Measurements from ENCODE around the gene HTR2A. TPM values are rescaled to one million over a fixed set of nuclear protein-coding genes. Genes with fewer than 3 reads are reported as not detected.

Gene HTR2A
- total RNA-seq, 2 donors from 2014 or later = 0.55 to 0.65 TPM

DNA sequence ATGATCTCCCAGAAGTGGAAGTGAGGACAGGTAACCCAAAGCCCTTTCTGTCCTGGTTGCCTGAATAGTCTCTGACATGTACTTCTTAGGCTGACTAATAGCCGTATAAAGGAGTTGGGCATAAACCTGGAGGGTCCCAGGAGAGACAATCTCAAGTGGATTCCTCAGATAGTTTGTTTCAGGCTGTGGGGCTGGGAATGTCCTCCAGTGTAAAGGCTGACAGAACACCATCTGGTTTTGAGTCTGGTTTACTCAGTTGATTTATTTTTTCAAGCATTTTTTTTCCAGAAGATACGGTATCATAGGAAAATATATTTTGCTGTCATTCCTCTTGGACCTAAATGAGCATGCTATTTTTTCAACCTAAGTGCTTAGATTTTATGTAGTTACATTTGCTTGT lies 15.2 kb downstream of the HTR2A start:
- intact Hi-C loops (cut with DNase I) = no loop called here
- ATAC-seq (no peak), DNase-seq (no peak)

DNA sequence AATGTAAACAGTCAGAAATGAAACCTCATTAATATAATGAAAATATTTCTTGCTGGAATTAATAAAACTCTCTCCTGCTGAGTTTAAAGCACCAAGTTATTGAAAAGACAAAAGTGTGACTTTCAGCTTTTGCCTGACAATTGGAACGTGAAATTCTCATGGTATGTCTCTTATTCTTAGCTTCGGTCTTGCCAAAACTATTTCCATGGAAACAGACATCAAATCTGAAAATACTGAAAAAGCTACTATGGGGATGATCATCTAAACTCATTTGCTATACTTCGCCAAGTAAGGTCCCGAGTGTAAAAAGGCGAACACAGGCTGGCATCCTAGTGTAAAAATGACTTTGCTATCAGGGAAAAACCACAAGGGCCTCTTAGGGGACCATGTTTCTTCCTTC lies 22.8 kb downstream of the HTR2A start:
- DNase-seq (no peak), ATAC-seq (no peak)
- intact Hi-C loops (cut with DNase I) = no loop called here

DNA sequence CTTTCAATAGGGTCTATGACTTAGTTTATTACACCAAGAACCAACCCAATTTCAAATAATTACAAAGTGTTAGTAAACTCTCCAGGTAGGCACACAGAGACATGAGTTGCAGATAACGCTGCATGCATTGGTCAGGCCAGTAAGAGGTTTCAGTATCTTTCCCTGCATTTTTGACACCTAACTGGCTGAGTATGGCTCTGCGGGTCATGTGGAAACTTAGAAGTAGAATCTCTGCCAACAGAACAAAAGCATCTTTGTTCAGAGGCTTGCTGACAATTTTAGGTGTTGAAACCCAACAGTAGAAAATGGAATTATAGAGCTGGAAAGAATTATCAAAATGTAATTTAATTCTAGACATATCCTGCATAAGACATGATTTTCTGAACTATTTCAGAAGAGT lies 25.3 kb downstream of the HTR2A start:
- intact Hi-C loops (cut with DNase I) = no loop called here
- DNase-seq = no peak
- ATAC-seq = no peak

DNA sequence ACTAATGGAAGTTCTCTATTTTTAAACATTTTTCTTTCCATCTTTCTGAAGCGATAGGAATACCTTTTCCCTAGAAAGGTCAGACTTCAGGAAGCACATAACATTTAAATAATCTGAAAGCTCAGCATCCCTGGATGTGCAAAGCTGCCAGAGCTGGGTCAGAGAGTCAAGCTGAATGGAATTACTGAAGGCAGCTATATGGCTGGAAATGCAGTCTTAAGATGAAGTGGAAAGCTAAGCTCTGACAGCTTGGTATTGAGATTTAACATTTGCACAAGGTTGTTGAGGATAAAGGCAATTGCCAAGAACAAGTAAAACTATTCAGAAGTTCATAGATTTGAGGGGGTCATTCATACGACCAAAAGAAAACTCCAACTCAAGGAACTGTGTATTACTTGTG lies 28.8 kb downstream of the HTR2A start:
- ATAC-seq (no peak), DNase-seq (no peak)
- intact Hi-C loops (cut with DNase I) = no loop called here

DNA sequence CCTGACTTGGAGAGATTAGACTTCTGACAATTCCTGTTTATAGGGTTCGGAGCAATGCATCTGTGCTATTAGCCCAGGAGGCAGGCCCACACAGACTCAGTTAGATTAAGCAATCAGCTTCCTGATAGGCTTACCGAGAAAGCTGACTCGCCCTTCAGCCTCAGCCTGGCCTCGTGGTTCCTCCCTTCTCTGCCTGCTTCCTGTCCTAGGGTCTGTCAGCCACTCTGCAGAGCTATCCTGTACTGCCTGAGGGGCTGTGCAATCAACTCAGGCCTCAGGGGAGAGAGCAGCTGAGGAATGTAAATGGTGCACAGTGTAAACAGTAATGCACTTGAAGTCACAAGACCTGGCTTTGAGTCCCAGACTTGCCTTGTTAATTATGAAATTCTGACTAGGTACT lies 30.7 kb downstream of the HTR2A start:
- intact Hi-C loops (cut with DNase I) = no loop called here
- DNase-seq = peak; percentile 36
- ATAC-seq = peak; percentile 82 to 86

DNA sequence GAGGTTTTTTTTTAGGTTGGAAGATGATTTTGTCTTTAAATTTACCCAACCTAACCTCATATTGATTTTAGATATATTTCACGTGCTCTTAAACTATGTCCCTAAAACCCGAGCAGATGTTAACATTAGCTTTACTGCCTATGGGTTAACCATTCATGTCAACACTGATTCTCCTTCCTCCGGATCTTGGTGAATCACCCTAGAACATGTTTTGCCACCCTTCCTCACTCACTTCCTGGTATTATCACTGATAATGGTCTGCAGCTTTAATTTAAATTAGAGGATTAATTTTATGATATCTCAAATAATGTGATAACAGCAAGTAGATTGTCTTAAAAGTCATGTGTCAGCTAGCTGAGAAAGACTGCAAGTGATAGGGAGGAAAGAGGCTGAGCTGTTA lies 31.9 kb downstream of the HTR2A start:
- DNase-seq = no peak
- ATAC-seq = no peak
- intact Hi-C loops (cut with DNase I) = no loop called here

DNA sequence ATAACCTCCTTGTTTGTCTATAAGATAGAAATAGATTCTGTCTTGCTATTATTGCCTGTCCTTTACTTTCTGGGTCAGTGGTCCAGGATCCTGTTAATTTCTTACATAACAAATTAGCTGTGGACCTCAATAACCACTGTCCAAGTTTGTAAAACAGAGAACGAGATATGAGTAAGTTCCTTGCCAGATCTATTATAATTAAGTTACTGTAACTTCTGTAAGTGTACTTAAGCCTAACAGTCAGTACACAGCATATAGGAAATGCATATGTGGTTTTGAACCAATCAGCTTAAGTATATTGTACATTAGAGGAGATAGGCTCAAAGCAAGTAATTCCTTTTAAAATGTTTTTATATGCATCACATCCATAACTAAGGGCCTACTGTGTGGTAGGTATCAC lies 34.9 kb downstream of the HTR2A start:
- DNase-seq (no peak), ATAC-seq (no peak)
- intact Hi-C loops (cut with DNase I) = no loop called here

DNA sequence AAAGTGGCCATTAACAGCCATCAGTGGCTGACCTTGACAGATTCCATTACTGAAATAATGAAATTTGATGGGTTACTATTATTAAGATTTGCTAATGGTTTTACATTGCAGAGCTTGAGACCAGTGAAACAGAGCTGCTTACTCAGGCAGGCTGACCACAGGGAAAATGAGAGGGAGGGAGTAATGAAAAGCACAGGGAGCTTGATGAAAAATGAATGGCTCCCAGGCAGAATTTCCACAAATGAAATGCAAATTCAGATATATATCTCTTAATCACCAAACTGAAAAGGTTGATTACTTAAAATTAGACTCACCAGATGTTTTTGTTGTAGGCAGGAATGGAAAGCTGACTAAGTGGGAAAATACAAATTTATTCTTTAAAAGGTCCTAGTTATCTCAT lies 36.1 kb downstream of the HTR2A start:
- intact Hi-C loops (cut with DNase I) = no loop called here
- DNase-seq (no peak), ATAC-seq (no peak)

DNA sequence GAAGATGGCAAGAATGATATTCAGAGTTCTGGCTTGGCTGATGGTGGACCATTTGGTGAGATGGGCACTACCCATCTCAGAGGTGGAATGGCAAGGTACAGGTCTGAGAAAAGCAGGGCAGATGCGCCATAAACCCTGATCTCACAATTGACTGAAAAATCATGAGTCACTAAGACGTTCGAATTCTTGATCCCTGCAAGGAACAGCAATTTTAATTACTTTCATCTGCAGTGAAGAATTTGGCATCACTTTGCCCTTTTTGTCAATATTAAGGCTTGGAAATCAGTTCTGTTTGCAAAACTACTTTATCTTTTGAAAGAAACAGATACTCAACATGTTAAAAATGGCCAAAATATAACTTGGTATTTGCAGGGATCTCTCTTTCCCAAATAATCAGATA lies 38.1 kb downstream of the HTR2A start:
- DNase-seq = no peak

DNA sequence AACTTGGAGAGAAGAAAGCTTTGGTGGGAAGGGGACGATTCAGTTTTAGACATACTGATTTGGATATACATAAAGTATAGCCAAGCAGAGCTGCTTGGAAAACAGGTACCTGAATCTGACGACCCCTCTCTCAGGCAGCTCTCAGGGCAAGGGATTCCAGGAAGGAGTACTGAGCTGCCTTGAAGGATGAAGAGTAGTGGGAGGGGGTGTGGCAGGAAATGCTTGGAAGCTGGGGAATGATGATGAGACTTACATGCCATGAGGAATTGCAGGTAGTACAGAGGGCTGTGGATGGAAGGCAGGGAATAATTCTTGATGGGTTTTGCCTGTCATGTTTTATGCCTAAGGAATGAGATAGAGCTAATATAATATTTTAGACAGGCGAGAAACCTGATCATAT lies 38.7 kb downstream of the HTR2A start:
- intact Hi-C loops (cut with DNase I) = no loop called here
- DNase-seq (no peak), ATAC-seq (no peak)

More for the DNA sequence above, 38.1 kb downstream of the HTR2A start:
- ATAC-seq = no peak
- intact Hi-C loops (cut with DNase I) = no loop called here

DNA sequence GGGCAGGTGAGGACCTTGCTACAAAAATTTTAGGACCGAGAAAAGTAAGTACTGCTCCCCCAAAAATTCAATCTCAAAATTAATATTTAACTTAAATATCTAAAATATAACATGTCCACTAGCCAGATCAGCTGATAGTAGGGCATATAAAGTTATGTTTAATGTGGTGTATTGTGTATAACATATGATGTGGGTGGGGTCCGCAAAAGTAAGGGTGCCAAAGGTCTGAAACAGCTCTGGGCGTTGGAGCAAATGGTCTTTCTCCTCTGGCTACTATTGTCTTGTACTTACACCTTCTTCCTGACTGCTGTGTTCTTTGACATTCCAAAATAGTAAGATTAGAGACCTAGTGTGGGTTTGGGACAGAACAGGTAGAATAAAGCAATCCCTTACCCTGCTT lies 41.2 kb downstream of the HTR2A start:
- intact Hi-C loops (cut with DNase I) = no loop called here
- ATAC-seq (no peak), DNase-seq (no peak)

DNA sequence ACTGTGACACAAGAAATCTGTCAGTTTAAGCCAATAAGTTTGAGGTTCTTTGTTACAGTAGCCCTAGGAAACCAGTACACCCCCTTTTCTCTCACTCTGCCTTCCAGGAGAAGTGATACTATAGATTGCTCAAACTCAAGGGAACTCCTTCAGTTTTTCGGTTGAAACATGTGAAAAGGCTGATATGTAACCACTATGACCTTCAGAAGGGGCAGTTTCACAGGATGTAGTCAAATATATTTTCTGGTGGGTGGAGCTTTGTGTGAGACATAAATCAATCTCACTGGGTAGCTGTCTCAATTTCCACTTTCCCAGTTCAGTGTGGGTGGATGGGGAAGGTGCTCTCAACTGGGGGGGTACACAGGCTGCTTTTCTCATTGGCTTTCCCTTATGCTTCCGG lies 41.7 kb downstream of the HTR2A start:
- ATAC-seq (no peak), DNase-seq (no peak)
- intact Hi-C loops (cut with DNase I) = no loop called here

DNA sequence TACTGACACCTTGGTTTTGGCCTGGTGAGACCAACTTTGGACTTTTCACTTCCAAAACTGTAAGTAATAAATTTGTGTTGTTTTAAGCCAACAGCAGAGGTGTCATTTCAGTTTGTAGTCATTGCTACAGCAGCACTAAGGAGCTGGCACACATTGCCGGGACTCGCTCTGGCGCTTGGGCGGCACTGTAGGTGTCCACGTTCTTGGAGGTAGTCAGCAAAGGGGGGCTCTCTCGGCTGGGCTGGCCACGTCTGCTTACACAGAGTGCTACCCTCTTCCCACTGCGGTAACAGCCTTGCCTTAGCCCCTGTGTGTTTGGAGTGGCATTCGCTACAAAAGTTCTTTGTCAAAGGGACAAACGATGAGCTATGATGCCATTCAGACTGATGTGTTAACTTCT lies 44.7 kb downstream of the HTR2A start:
- no peak for DNase-seq
- intact Hi-C loops (cut with DNase I) = no loop called here
- no peak for ATAC-seq

DNA sequence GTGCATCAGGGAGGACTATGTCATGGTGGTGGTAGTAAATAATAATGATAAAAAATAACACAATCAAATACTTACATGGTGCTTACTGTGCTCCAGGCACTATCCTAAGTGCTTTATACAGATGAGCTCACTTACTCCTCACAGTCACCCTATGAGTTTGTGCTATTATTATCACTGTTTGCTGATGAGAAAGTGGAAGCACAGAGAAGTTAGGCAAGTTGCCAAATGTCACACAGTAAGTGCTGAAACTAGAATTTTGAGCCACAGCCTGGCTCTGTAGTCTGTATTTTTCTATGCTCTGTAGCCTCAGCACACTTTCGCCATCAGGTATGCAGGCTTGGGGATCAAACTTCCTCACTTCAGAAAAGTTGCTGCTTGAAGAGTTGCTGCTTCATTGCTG lies 46.6 kb downstream of the HTR2A start:
- peak in 1 of 2 donors; percentile 32 for ATAC-seq
- DNase-seq = no peak
- intact Hi-C loops (cut with DNase I) = no loop called here

DNA sequence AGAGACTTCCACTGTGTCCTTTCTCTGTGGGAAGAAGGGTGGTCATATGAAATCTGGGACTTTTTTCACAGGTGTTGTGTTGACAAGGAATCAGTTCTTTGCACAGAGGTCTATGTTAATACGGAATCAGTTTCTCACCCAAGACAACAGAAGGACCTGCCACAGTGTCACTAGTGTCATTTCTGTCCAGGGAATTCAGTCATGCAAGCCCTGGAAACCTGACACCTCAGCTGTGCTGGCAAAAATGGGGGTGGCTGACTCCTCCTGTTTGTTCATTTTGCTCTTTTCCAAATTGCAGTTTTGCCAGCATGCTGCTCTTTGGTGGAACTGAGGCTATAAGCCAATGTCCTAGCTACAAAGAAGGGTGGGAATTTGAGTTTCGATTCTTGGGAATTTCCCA lies 50.1 kb downstream of the HTR2A start:
- intact Hi-C loops (cut with DNase I) = no loop called here
- ATAC-seq (no peak), DNase-seq (no peak)

DNA sequence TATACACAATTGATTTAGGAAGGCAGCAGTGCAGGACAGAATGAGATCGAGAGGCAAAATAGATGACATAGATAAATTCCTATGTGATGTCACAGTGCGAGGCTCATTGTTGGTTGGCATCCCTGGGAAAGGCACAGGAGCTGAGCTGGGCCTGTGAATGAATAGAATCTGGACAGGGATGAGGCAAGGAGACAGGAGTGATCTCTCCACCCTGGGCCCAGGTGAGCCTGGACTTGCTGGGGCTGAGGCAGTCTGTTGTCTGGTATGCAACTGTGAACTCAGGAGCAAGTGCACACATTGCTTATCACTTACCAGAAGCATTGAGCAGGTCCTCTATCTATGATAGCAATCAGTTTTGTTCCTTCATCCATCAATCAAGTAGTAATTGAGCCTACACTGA lies 51.7 kb downstream of the HTR2A start:
- ATAC-seq (no peak), DNase-seq (no peak)
- intact Hi-C loops (cut with DNase I) = no loop called here

DNA sequence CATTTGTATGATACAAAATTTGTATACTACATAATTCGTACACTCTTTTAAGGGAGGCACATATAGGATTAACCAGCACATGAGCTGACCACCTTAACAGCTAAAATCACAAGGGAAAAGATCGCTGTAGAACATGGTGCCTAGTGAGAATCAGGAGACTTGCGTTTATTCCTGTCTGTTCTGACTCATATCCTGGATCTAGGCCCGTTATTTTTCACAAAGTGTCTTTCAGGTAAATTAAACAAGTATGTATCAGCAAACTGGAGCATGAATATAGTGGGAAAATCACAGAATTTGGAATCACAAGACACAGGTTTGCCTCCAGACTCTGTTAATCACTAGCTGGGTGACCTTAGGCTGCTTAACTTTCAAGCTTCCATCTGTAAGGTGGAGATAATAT lies 52.4 kb downstream of the HTR2A start:
- ATAC-seq (no peak), DNase-seq (no peak)
- intact Hi-C loops (cut with DNase I) = no loop called here

DNA sequence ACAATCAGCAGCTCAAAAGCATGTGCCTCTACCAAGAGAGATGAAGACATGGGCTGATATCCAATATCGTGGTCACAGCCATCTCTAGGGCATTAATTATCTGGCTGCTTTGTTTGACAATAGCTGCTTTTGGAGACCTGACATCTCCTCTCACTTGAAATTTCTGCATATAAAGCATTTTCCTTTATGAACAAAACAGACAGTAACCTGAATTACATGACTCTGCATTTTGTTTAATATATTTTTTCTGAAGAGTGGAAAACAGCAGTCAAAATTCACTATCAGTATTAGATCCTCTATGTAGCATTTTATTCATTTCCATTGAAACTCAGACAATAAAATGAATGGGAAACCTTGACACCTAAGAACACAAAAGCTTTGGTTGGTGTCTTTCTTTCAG lies 57.5 kb downstream of the HTR2A start:
- intact Hi-C loops (cut with DNase I) = no loop called here
- DNase-seq = no peak
- ATAC-seq = no peak

DNA sequence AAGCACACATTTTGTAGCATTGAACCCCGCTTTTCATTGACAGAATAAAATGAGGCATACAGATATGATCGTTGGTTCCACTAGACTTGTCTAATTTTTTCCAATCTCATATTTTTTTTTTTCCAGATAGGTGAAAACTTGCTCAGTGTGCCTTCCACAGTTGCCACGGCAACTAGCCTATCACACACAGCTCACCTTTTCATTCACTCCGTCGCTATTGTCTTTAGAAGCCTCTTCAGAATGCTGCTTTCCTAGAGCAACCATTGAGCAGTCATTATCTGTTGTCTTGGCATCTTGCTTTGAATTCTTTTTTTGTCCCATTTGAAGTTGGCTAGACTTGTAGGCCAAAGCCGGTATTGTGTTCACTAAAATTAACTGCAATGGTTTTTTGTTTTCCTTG lies 62.2 kb downstream of the HTR2A start:
- DNase-seq (no peak), ATAC-seq (no peak)
- intact Hi-C loops (cut with DNase I) = loop anchor here in 1 of 2 donors (5.0 kb wide), 1 partner anchor 938 kb away; no protein-coding TSS in a partner anchor

DNA sequence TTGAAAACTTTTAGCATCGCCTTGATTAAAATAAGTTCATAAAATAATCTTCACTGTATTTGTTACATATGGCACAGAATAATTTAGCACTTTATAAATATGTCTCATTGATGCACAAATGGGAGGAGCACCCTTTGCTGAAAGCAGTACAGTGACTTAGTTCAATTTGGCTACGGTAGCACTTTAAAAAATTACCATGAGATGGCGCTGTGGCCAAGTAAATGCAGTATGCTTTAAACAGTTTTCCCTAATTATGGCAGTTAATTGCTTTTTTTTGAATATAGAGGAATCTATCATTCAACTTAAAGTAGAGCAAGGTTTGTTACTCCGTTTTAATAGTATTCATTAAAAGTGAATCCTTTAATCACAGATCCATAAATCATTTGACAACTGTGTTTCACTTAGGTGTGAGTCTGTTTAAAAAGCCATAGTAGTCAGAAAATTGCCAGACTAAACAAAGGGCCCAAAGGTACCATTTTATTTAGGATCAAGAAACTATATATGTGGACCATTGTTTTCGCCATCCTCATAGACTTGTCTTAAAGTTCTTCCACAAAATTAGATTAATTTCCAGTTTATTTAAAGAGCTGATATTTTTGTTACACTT lies 65.2 kb downstream of the HTR2A start:
- intact Hi-C loops (cut with DNase I) = loop anchor here in 1 of 2 donors (5.0 kb wide), 1 partner anchor 941 kb away; no protein-coding TSS in a partner anchor
- DNase-seq = no peak
- ATAC-seq = no peak

DNA sequence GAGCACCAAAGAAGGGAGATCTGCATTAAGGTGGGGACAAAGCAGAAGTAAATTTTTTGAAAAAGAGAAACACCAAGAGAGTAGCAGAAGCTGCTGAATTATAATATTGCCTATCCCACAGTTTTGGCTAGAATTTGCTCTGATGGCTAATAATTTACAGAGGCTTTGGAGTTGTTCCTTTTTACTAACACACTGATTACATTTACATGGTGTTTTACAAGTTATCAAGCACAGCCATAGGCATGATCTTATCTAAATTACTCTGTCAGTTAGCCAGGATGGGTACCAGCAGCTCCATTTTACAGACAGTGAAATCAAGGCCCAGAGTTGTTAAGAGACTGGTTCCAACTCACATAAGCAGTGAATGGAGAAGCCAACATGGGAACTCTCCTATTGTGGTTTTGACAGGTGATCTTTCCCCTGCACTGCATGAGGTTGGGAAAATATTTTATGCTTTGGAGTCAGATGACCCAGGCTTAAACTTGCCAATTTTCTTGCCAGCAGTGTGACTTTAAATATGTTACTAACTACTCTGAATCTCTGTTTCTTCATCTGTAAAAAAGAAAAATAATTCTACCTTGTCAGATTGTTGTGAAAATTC lies 66.3 kb downstream of the HTR2A start:
- intact Hi-C loops (cut with DNase I) = loop anchor here in 1 of 2 donors (5.0 kb wide), 1 partner anchor 942 kb away; no protein-coding TSS in a partner anchor
- ATAC-seq (no peak), DNase-seq (no peak)

All from left cardiac atrium (tissue), 4 donors.